HEK293T (cell line): ENCODE results near the gene LCLAT1.

Experiments
- ARNT ChIP-seq: fragments of 450-650 bp; IDR thresholded peaks from 2 replicates; pipeline ENCODE4 v1.6.1; 2017; ENCODE audit warnings: mild to moderate bottlenecking
- BHLHE40 ChIP-seq: fragments of 450-650 bp; IDR thresholded peaks from 2 replicates; pipeline ENCODE4 v1.6.1; 2016; ENCODE audit warnings: mild to moderate bottlenecking, moderate library complexity, borderline replicate concordance
- ELF4 ChIP-seq: fragments of 450-650 bp; IDR thresholded peaks from 2 replicates; pipeline ENCODE4 v1.6.1; 2017; ENCODE audit warnings: antibody characterized with exemption
- FOXK2 ChIP-seq: fragments of 450-650 bp; IDR thresholded peaks from 2 replicates; pipeline ENCODE4 v1.6.1; 2016; ENCODE audit warnings: mild to moderate bottlenecking
- LEF1 ChIP-seq: fragments of 450-650 bp; IDR thresholded peaks from 2 replicates; pipeline ENCODE4 v1.6.1; 2017; ENCODE audit warnings: mild to moderate bottlenecking, borderline replicate concordance
- SP1 ChIP-seq: fragments of 450-650 bp; IDR thresholded peaks from 2 replicates; pipeline ENCODE4 v1.6.1; 2017

- no peak for TF ChIP-seq BHLHE40
- no peak for TF ChIP-seq ELF4
- TF ChIP-seq ARNT = no peak
- TF ChIP-seq SP1 = no peak
- TF ChIP-seq LEF1 = no peak
- no peak for TF ChIP-seq FOXK2
Observed at GRCh38 chr2:30620102-30620501, 173.1 kb downstream of the LCLAT1 start.
